Measurements from ENCODE around the gene CCT7.

- TF ChIP-seq POLR2A (IDR thresholded peaks at IDR 0.05; ENCODE audit: low read depth, low read length) (peak; percentile 98), TAF1 (IDR thresholded peaks at IDR 0.05; ENCODE audit: borderline replicate concordance, low read depth, low read length) (peak; percentile 99)
Observed at GRCh38 chr2:73233932-73234832, at the start of gene CCT7.

Data from GM12892 (cell line).